Cardiac muscle cell (in vitro differentiated cells and primary cell): Measurements from ENCODE around the gene ARHGAP26. TPM values are rescaled to one million over a fixed set of nuclear protein-coding genes. Genes with fewer than 3 reads are reported as not detected.

Source experiments
- DNase-seq, 2 donors: peaks; one replicate each; pipeline versions ENCODE4 v3.0.0 to v3.0.0-alpha.2; 2010 to 2017; ENCODE audit warnings: low read depth in 1 of 2, low spot score in 1 of 2
- H3K27ac ChIP-seq: fragments of 200-600 bp; sonication (generic); 2 replicates; pipeline ENCODE4 v1.5.1; 2016
- H3K27me3 ChIP-seq: fragments of 200-600 bp; sonication (generic); 2 replicates; pipeline ENCODE4 v1.6.0; 2016; ENCODE audit warnings: control low read depth
- H3K36me3 ChIP-seq: fragments of 200-600 bp; sonication (generic); 2 replicates; pipeline ENCODE4 v1.5.1; 2016; ENCODE audit warnings: control low read depth
- H3K4me1 ChIP-seq: fragments of 200-600 bp; sonication (generic); 2 replicates; pipeline ENCODE4 v1.8.1; 2017; ENCODE audit warnings: low read depth, mild to moderate bottlenecking, mixed run types
- H3K4me3 ChIP-seq: fragments of 200-600 bp; sonication (generic); 2 replicates; pipeline ENCODE4 v1.5.1; 2016; ENCODE audit warnings: mild to moderate bottlenecking
- H3K9me3 ChIP-seq: fragments of 200-600 bp; sonication (generic); 2 replicates; pipeline ENCODE4 v1.5.1; 2017; ENCODE audit warnings: low read depth, mild to moderate bottlenecking, control low read depth
- CTCF ChIP-seq: IDR thresholded peaks from 2 replicates; pipeline ENCODE4 v1.5.1; 2012; ENCODE audit warnings: low read depth, mild to moderate bottlenecking, low read length
- polyA plus RNA-seq: library from polyadenylated mRNA; unstranded; fragments of >200 nt; fragmentation: Nextera tagmentation; extraction: Ambion mirVana; gene quantifications from 2 replicates; pipeline ENCODE4 v1.2.1, GENCODE V29; 2016
- total RNA-seq: library from RNA; depleted of rRNA; stranded (reverse); fragments of >200 nt; gene quantifications from 2 replicates; pipeline ENCODE4 v1.2.3, GENCODE V29; 2016

Gene ARHGAP26
- total and polyA plus RNA-seq, 2 experiments from 2014 or later = 12.7 to 16.2 TPM

DNA sequence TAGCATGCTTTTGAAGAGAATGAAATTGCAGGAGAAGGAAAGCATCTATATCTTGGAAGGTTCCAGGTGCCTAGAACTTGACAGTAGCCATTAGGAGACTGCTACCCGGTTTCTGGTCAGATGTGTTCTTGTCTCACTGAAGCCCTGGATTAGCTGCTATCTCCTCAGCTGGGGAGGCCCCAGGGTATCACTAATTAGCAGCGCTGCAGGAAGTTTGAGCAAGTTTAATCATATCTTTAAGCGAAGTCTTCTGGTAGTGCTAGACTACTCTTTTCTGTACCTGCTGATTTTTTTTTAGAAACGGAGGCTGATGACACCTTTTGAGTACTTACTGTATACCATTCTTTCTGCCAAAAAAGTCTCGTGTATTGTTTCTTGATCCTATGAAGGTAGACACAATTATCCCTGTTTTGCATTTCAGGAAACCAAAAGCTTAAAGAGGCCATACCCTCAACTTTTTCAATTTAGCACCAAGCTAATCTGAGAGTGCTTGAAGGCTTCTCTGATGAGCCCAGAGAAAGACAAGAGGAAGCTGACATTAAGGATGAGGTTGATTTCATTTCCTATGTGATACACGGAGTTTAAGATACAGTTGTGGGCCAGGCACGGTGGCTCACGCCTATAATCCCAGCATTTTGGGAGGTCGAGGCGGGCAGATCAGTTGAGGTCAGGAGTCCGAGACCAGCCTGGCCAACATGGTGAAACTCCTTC is 201.3 kb downstream of the ARHGAP26 start:
- Histone ChIP-seq H3K4me1 (peaks cover 8% of the 10 kb centered on the region), H3K4me3 (no peak overlapping the region), H3K27ac (no peak overlapping the region), H3K36me3 (no peaks in the 10 kb centered on the region), H3K9me3 (no peaks in the 10 kb centered on the region), H3K27me3 (no peaks in the 10 kb centered on the region)
- no peak for DNase-seq
- TF ChIP-seq CTCF = no peak

- H3K4me3 ChIP-seq = no peak overlapping the region
- DNase-seq = no peak
- no peak overlapping the region for H3K27ac ChIP-seq
- H3K36me3 ChIP-seq = no peaks in the 10 kb centered on the region
- H3K9me3 ChIP-seq = no peaks in the 10 kb centered on the region
- H3K4me1 ChIP-seq = peaks cover 8% of the 10 kb centered on the region
- no peaks in the 10 kb centered on the region for H3K27me3 ChIP-seq
- TF ChIP-seq CTCF = no peak
These were observed 201.9 kb downstream of the ARHGAP26 start for GRCh38 chr5:142972064-142972570.

DNA sequence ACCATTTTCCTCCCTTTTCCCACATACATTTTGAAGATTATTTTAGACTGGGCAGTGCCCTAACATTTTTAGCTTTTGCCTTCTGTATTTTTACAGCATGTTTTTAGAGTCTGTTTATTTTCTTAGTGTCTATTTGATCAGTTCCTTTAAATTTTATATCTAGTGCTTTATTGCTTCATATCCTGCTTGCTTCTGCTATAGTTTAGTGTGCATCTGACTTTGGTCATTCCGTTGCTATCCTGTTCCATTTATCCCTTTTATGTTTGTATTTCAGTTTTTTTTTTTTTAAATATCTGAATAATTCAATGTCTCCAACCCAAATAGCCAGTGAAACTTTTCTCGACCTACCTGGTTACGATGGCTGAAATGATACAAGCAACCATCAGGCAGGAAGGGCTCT is 203.8 kb downstream of the ARHGAP26 start:
- Histone ChIP-seq H3K4me1 (peaks cover 8% of the 10 kb centered on the region), H3K4me3 (no peak overlapping the region), H3K27ac (no peak overlapping the region), H3K36me3 (no peaks in the 10 kb centered on the region), H3K9me3 (no peaks in the 10 kb centered on the region), H3K27me3 (no peaks in the 10 kb centered on the region)
- DNase-seq = no peak
- TF ChIP-seq CTCF = no peak

- Histone ChIP-seq H3K9me3 (no peaks in the 10 kb centered on the region), H3K4me3 (no peak overlapping the region), H3K36me3 (no peaks in the 10 kb centered on the region), H3K4me1 (peaks cover 8% of the 10 kb centered on the region), H3K27me3 (no peaks in the 10 kb centered on the region), H3K27ac (no peak overlapping the region)
- no peak for DNase-seq
- TF ChIP-seq CTCF = no peak
These were observed 204.2 kb downstream of the ARHGAP26 start for GRCh38 chr5:142974409-142974808.

- TF ChIP-seq CTCF = no peak
- H3K27ac ChIP-seq = no peak overlapping the region
These were observed 206.7 kb downstream of the ARHGAP26 start for GRCh38 chr5:142976861-142977260.

More at GRCh38 chr5:142976861-142977260, 206.7 kb downstream of the ARHGAP26 start:
- Histone ChIP-seq H3K27me3 (no peaks in the 10 kb centered on the region), H3K36me3 (no peaks in the 10 kb centered on the region), H3K4me3 (no peak overlapping the region), H3K9me3 (no peaks in the 10 kb centered on the region), H3K4me1 (peaks cover 8% of the 10 kb centered on the region)
- DNase-seq = no peak
